PC-3 (cell line): ENCODE results near the gene RAB6A.

Experiments used
- EZH2 ChIP-seq: fragments of 300-600 bp; sonication (generic); IDR thresholded peaks from one replicate; pipeline ENCODE4 v1.6.1; 2017; ENCODE audit warnings: antibody characterized with exemption, mild to moderate bottlenecking, low read length; ENCODE audit not compliant: unreplicated experiment
- TF ChIP-seq, protein P1 (sequence below): fragments of 300-600 bp; sonication (generic); conservative IDR thresholded peaks from 2 replicates; pipeline ENCODE4 v1.5.1; 2017; ENCODE audit warnings: antibody characterized with exemption, low read depth, mild to moderate bottlenecking, low read length

DNA sequence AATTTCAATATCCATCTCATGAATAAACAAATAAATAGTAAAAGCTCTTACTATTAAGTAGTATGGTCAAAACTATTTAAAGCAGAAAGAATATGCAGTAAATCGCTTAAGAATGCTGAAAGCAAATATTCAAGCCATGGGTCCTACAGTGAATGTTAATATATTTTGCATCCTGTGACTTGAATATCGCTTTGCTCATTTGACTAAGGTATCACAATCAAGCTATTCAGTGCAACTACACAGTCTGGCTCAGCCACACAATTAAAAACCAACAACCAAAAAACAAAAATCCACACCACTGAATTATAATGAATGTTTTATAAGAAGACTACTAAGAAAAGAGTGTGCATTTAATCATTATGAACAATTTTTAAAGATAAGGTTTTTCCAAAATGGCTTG lies 45.3 kb downstream of the RAB6A start:
- TF ChIP-seq, protein P1, sequence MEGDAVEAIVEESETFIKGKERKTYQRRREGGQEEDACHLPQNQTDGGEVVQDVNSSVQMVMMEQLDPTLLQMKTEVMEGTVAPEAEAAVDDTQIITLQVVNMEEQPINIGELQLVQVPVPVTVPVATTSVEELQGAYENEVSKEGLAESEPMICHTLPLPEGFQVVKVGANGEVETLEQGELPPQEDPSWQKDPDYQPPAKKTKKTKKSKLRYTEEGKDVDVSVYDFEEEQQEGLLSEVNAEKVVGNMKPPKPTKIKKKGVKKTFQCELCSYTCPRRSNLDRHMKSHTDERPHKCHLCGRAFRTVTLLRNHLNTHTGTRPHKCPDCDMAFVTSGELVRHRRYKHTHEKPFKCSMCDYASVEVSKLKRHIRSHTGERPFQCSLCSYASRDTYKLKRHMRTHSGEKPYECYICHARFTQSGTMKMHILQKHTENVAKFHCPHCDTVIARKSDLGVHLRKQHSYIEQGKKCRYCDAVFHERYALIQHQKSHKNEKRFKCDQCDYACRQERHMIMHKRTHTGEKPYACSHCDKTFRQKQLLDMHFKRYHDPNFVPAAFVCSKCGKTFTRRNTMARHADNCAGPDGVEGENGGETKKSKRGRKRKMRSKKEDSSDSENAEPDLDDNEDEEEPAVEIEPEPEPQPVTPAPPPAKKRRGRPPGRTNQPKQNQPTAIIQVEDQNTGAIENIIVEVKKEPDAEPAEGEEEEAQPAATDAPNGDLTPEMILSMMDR = no peak
- TF ChIP-seq EZH2 = no peak
